SJCRH30 (cell line): Measurements from ENCODE around the gene CTH. TPM values are rescaled to one million over a fixed set of nuclear protein-coding genes. Genes with fewer than 3 reads are reported as not detected.
"Not testable (repeated sequence)": the region's sequence is repeated elsewhere in the genome, so short reads cannot be mapped to it uniquely, and the experiment has no call there.

Experiments used
- DNase-seq, 2 experiments: peaks; one replicate each; pipeline ENCODE4 v3.0.0-alpha.2; 2015 to 2020
- H3K27ac ChIP-seq: fragments of 250-450 bp; sonication (Bioruptor Pico); 2 replicates; pipeline ENCODE4 v1.5.1; 2020; ENCODE audit warnings: mild to moderate bottlenecking, moderate library complexity
- H3K27me3 ChIP-seq: fragments of 250-450 bp; sonication (Bioruptor Pico); 2 replicates; pipeline ENCODE4 v1.5.1; 2020; ENCODE audit warnings: mild to moderate bottlenecking, moderate library complexity
- H3K36me3 ChIP-seq: fragments of 250-450 bp; sonication (Bioruptor Pico); 2 replicates; pipeline ENCODE4 v1.5.1; 2020; ENCODE audit warnings: mild to moderate bottlenecking, moderate library complexity
- H3K4me1 ChIP-seq: fragments of 250-450 bp; sonication (Bioruptor Pico); 2 replicates; pipeline ENCODE4 v1.5.1; 2020; ENCODE audit warnings: mild to moderate bottlenecking, moderate library complexity
- H3K4me3 ChIP-seq: fragments of 250-450 bp; sonication (Bioruptor Pico); 2 replicates; pipeline ENCODE4 v1.5.1; 2020; ENCODE audit warnings: mild to moderate bottlenecking, moderate library complexity
- H3K9me3 ChIP-seq: fragments of 250-450 bp; sonication (Bioruptor Pico); replicated peaks from 2 replicates; pipeline ENCODE4 v1.5.1; 2020; ENCODE audit warnings: mild to moderate bottlenecking, moderate library complexity
- total RNA-seq: library from RNA; depleted of rRNA; stranded (reverse); fragments of >200 nt; shearing (Covaris generic); gene quantifications from 2 replicates; pipeline ENCODE4 v1.2.3, GENCODE V29; 2014

The CTH gene
- total RNA-seq, 1 experiment from 2014 or later, result 3.5 TPM

DNA sequence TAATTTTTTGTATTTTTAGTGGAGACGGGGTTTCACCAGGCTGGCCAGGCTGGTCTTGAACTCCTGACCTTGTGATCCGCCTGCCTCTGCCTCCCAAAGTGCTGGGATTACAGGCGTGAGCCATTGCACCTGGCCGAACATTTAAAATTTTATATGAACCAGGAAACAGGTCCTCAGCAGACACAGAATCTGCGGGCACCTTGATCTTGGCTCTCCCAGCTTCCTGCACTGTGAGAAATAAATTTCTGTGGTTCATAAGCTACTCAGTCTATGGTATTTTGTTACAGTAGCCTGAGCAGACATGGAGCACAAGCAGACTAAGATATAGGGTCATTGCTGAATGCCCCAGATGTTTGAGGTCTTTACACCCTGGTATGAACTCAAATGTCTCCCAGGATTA is 23.6 kb upstream of the CTH start:
- Histone ChIP-seq H3K27ac (no peak overlapping the region), H3K36me3 (no peaks in the 10 kb centered on the region), H3K27me3 (no peaks in the 10 kb centered on the region), H3K4me3 (no peak overlapping the region), H3K9me3 (no peaks in the 10 kb centered on the region), H3K4me1 (no peaks in the 10 kb centered on the region)
- DNase-seq, result peak; percentile 26 to 48

GRCh38 chr1:70392626-70393025 is 18.4 kb upstream of the CTH start:
- Histone ChIP-seq H3K9me3 (no peaks in the 10 kb centered on the region), H3K4me3 (no peak overlapping the region), H3K36me3 (no peaks in the 10 kb centered on the region), H3K4me1 (no peaks in the 10 kb centered on the region), H3K27ac (no peak overlapping the region), H3K27me3 (no peaks in the 10 kb centered on the region)
- no peak for DNase-seq

- no peaks in the 10 kb centered on the region for H3K36me3 ChIP-seq
- no peak for DNase-seq
- H3K4me1 ChIP-seq, result no peaks in the 10 kb centered on the region
- H3K27me3 ChIP-seq, result peaks cover 7% of the 10 kb centered on the region; the same call in 1 of the 2 replicates
- no peak overlapping the region for H3K4me3 ChIP-seq
- no peak overlapping the region for H3K27ac ChIP-seq
- no peaks in the 10 kb centered on the region for H3K9me3 ChIP-seq
Measured at GRCh38 chr1:70396607-70397006, 14.5 kb upstream of the CTH start.

GRCh38 chr1:70397013-70397412 is 14.1 kb upstream of the CTH start:
- H3K9me3 ChIP-seq, result no peaks in the 10 kb centered on the region
- DNase-seq, result no peak
- H3K27ac ChIP-seq, result no peak overlapping the region
- no peaks in the 10 kb centered on the region for H3K36me3 ChIP-seq
- no peak overlapping the region for H3K4me3 ChIP-seq
- H3K27me3 ChIP-seq, result peaks cover 7% of the 10 kb centered on the region; the same call in 1 of the 2 replicates
- no peaks in the 10 kb centered on the region for H3K4me1 ChIP-seq

- Histone ChIP-seq H3K4me1 (no peaks in the 10 kb centered on the region), H3K36me3 (no peaks in the 10 kb centered on the region), H3K4me3 (no peak overlapping the region), H3K27me3 (peaks cover 7% of the 10 kb centered on the region; the same call in 1 of the 2 replicates), H3K27ac (no peak overlapping the region), H3K9me3 (no peaks in the 10 kb centered on the region)
- no peak for DNase-seq
Measured at GRCh38 chr1:70400335-70400734, 10.7 kb upstream of the CTH start.

DNA sequence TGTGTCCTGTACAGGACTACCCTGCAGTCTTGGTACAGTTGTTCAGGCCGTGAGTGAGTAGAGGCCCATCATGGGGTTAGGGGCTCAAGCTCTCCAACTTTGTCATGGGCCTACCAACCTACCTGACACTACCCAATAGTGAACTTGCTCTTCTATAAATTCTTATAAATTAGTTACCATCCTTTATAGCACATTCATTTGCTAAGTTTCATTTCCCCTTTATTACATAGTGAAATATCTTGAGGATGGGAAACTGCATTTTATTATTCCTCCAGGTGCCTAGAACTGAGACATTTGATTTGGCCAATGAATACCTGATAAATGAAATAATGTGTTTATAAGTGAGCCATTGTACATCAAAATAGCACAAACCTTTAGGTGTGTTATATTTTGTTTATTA is 9.1 kb upstream of the CTH start:
- Histone ChIP-seq H3K4me3 (no peak overlapping the region), H3K36me3 (no peaks in the 10 kb centered on the region), H3K4me1 (no peaks in the 10 kb centered on the region), H3K27me3 (peaks cover 7% of the 10 kb centered on the region; the same call in 1 of the 2 replicates), H3K27ac (no peak overlapping the region), H3K9me3 (no peaks in the 10 kb centered on the region)
- no peak for DNase-seq

- H3K27me3 ChIP-seq, result peaks cover 7% of the 10 kb centered on the region; the same call in 1 of the 2 replicates
- no peaks in the 10 kb centered on the region for H3K36me3 ChIP-seq
- DNase-seq, result no peak
- no peaks in the 10 kb centered on the region for H3K9me3 ChIP-seq
- no peak overlapping the region for H3K4me3 ChIP-seq
- no peaks in the 10 kb centered on the region for H3K4me1 ChIP-seq
- H3K27ac ChIP-seq, result no peak overlapping the region
Measured at GRCh38 chr1:70403759-70404158, 7.3 kb upstream of the CTH start.

- no peaks in the 10 kb centered on the region for H3K36me3 ChIP-seq
- H3K27ac ChIP-seq, result no peak overlapping the region
- H3K4me1 ChIP-seq, result no peaks in the 10 kb centered on the region
- no peaks in the 10 kb centered on the region for H3K9me3 ChIP-seq
- DNase-seq, result no peak
- no peak overlapping the region for H3K4me3 ChIP-seq
- H3K27me3 ChIP-seq, result no peaks in the 10 kb centered on the region
Measured at GRCh38 chr1:70405780-70406416, 5.2 kb upstream of the CTH start.

DNA sequence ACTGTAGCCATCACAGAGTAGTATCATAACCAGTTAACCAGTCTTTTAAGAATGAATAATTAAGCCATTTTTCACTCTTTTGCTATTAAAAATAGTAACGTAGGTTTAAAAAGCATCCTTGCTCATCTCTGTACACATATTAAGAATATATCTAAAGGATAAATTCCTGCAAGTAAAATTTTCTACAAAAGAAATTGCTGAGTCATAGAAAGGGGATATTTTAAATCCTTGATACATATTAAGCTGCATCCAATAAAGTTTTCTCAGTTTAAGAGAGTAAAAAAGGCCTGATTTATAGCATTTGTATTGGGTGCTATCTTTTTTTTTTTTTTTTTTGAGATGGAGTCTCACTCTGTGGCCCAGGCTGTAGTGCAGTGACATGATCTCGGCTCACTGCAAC is 1.9 kb upstream of the CTH start:
- H3K4me3 ChIP-seq, result no peak overlapping the region
- no peak for DNase-seq
- no peaks in the 10 kb centered on the region for H3K4me1 ChIP-seq
- no peak overlapping the region for H3K27ac ChIP-seq
- H3K27me3 ChIP-seq, result no peaks in the 10 kb centered on the region
- H3K36me3 ChIP-seq, result no peaks in the 10 kb centered on the region
- H3K9me3 ChIP-seq, result no peaks in the 10 kb centered on the region

DNA sequence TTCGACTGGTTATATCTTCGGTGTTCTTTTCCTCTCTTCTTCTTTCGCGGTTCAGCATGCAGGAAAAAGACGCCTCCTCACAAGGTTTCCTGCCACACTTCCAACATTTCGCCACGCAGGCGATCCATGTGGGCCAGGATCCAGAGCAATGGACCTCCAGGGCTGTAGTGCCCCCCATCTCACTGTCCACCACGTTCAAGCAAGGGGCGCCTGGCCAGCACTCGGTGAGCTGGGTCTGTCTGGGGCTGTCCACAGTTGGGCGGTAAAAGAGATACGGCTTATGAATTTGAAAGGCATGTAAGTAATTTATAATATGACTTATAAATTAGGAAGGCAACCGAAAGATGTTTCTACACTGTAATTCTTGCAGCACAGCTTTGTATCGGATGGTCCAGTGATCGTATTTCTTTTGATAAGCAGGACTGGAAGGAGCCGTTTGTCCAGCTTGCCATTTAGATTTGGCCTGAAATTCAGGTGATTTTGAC is 334 bp downstream of the CTH start:
- DNase-seq, result no peak
- Histone ChIP-seq H3K9me3 (no peaks in the 10 kb centered on the region), H3K4me3 (peak overlapping the region; percentile 69), H3K27ac (peak overlapping the region; percentile 64), H3K4me1 (no peaks in the 10 kb centered on the region), H3K27me3 (no peaks in the 10 kb centered on the region), H3K36me3 (no peaks in the 10 kb centered on the region)

GRCh38 chr1:70415882-70416281 is 4.8 kb downstream of the CTH start:
- DNase-seq, result no peak
- H3K27ac ChIP-seq, result no peak overlapping the region
- H3K36me3 ChIP-seq, result no peaks in the 10 kb centered on the region
- H3K27me3 ChIP-seq, result no peaks in the 10 kb centered on the region
- no peaks in the 10 kb centered on the region for H3K4me1 ChIP-seq
- H3K4me3 ChIP-seq, result no peak overlapping the region
- H3K9me3 ChIP-seq, result no peaks in the 10 kb centered on the region

DNA sequence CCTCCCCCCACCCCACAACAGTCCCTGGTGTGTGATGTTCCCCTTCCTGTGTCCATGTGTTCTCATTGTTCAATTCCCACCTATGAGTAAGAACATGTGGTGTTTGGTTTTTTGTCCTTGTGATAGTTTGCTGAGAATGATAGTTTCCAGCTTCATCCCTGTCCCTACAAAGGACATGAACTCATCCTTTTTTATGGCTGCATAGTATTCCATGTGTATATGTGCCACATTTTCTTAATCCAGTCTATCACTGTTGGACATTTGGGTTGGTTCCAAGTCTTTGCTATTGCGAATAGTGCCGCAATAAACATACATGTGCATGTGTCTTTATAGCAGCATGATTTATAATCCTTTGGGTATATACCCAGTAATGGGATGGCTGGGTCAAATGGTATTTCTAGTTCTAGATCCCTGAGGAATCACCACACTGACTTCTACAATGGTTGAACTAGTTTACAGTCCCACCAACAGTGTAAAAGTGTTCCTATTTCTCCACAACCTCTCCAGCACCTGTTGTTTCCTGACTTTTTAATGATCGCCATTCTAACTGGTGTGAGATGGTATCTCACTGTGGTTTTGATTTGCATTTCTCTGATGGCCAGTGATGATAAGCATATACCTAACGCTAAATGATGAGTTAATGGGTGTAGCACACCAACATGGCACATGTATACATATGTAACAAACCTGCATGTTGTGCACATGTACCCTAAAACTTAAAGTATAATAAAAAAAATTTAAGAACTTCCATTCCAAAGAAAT is 8.1 kb downstream of the CTH start:
- H3K27ac ChIP-seq, H3K9me3 ChIP-seq, H3K4me1 ChIP-seq, DNase-seq, H3K4me3 ChIP-seq, H3K27me3 ChIP-seq, H3K36me3 ChIP-seq: not testable (repeated sequence)

- no peaks in the 10 kb centered on the region for H3K9me3 ChIP-seq
- H3K4me1 ChIP-seq, result no peaks in the 10 kb centered on the region
- no peak overlapping the region for H3K4me3 ChIP-seq
- H3K27ac ChIP-seq, result no peak overlapping the region
- H3K36me3 ChIP-seq, result no peaks in the 10 kb centered on the region
- DNase-seq, result no peak
- no peaks in the 10 kb centered on the region for H3K27me3 ChIP-seq
Measured at GRCh38 chr1:70420320-70420719, 9.3 kb downstream of the CTH start.

- no peaks in the 10 kb centered on the region for H3K27me3 ChIP-seq
- H3K27ac ChIP-seq, result no peak overlapping the region
- DNase-seq, result no peak
- no peak overlapping the region for H3K4me3 ChIP-seq
- no peaks in the 10 kb centered on the region for H3K4me1 ChIP-seq
- H3K9me3 ChIP-seq, result no peaks in the 10 kb centered on the region
- H3K36me3 ChIP-seq, result no peaks in the 10 kb centered on the region; the same call in 1 of the 2 replicates
Measured at GRCh38 chr1:70426154-70427131, 15.4 kb downstream of the CTH start.

GRCh38 chr1:70427976-70428375 is 16.9 kb downstream of the CTH start:
- Histone ChIP-seq H3K27me3 (no peaks in the 10 kb centered on the region), H3K27ac (no peak overlapping the region), H3K4me1 (no peaks in the 10 kb centered on the region), H3K36me3 (no peaks in the 10 kb centered on the region; the same call in 1 of the 2 replicates), H3K4me3 (no peak overlapping the region), H3K9me3 (no peaks in the 10 kb centered on the region)
- DNase-seq, result no peak
